Activated CD4-positive, alpha-beta T cell treated with anti-CD3 and anti-CD28 coated beads, Interleukin-2, amount 50 U/mL, for 48 hours (primary cell): Measurements from ENCODE around the gene RPS6KC1.

ENCODE experiments used
- DNase-seq, 2 experiments: peaks; one replicate each; pipeline ENCODE4 v3.0.0-alpha.2; 2020

RPS6KC1 gene

GRCh38 chr1:213244664-213245091 lies 193.6 kb downstream of the RPS6KC1 start:
- peak in 1 of 2 experiments; percentile 4 for DNase-seq

- no peak for DNase-seq
Measured at GRCh38 chr1:213245260-213245910, 194.3 kb downstream of the RPS6KC1 start.

GRCh38 chr1:213247038-213247437 lies 196.0 kb downstream of the RPS6KC1 start:
- DNase-seq, result no peak

- DNase-seq, result no peak
Measured at GRCh38 chr1:213249395-213249794, 198.4 kb downstream of the RPS6KC1 start.

GRCh38 chr1:213250041-213250440 lies 199.0 kb downstream of the RPS6KC1 start:
- no peak for DNase-seq

GRCh38 chr1:213250446-213250845 lies 199.4 kb downstream of the RPS6KC1 start:
- no peak for DNase-seq

- DNase-seq, result no peak
Measured at GRCh38 chr1:213251972-213252371, 200.9 kb downstream of the RPS6KC1 start.

- no peak for DNase-seq
Measured at GRCh38 chr1:213256438-213257087, 205.5 kb downstream of the RPS6KC1 start.

- DNase-seq, result no peak
Measured at GRCh38 chr1:213260311-213261075, 209.5 kb downstream of the RPS6KC1 start.

GRCh38 chr1:213264531-213264930 lies 213.5 kb downstream of the RPS6KC1 start:
- no peak for DNase-seq

GRCh38 chr1:213266983-213267772 lies 216.1 kb downstream of the RPS6KC1 start:
- no peak for DNase-seq

- no peak for DNase-seq
Measured at GRCh38 chr1:213268221-213268620, 217.2 kb downstream of the RPS6KC1 start.

- DNase-seq, result no peak
Measured at GRCh38 chr1:213269829-213270228, 218.8 kb downstream of the RPS6KC1 start.

- no peak for DNase-seq
Measured at GRCh38 chr1:213273546-213273945, 222.5 kb downstream of the RPS6KC1 start.

GRCh38 chr1:213274140-213274539 lies 223.1 kb downstream of the RPS6KC1 start:
- no peak for DNase-seq

- no peak for DNase-seq
Measured at GRCh38 chr1:213275293-213275692, 224.3 kb downstream of the RPS6KC1 start.

- DNase-seq, result no peak
Measured at GRCh38 chr1:213276236-213276635, 225.2 kb downstream of the RPS6KC1 start.

- DNase-seq, result no peak
Measured at GRCh38 chr1:213277036-213277435, 226.0 kb downstream of the RPS6KC1 start.

- no peak for DNase-seq
Measured at GRCh38 chr1:213279410-213279809, 228.4 kb downstream of the RPS6KC1 start.

GRCh38 chr1:213281640-213282301 lies 230.7 kb downstream of the RPS6KC1 start:
- DNase-seq, result no peak

- no peak for DNase-seq
Measured at GRCh38 chr1:213284626-213285025, 233.6 kb downstream of the RPS6KC1 start.

GRCh38 chr1:213286235-213286634 lies 235.2 kb downstream of the RPS6KC1 start:
- no peak for DNase-seq

GRCh38 chr1:213287987-213288386 lies 236.9 kb downstream of the RPS6KC1 start:
- no peak for DNase-seq
